HepG2 (cell line): ENCODE measurements around the gene TMEM63B. TPM values are rescaled to one million over a fixed set of nuclear protein-coding genes. Genes with fewer than 3 reads are reported as not detected.

ENCODE experiments used
- AKAP8 ChIP-seq: sonication (generic); formaldehyde crosslinking; IDR thresholded peaks from 2 replicates; pipeline ENCODE4 v1.5.1; 2020; ENCODE audit warnings: mild to moderate bottlenecking, missing genetic modification reagents
- BRCA1 ChIP-seq: sonication (generic); formaldehyde crosslinking; IDR thresholded peaks from 2 replicates; pipeline ENCODE4 v1.4.0; 2020; ENCODE audit warnings: missing genetic modification reagents
- CBX5 ChIP-seq: sonication (generic); formaldehyde crosslinking; IDR thresholded peaks from 2 replicates; pipeline ENCODE4 v1.4.0; 2020; ENCODE audit warnings: missing genetic modification reagents, borderline replicate concordance
- CENPX ChIP-seq: sonication (generic); formaldehyde crosslinking; IDR thresholded peaks from 2 replicates; pipeline ENCODE4 v1.9.0; 2021; ENCODE audit warnings: mild to moderate bottlenecking, missing genetic modification reagents, moderate library complexity
- ETV6 ChIP-seq: sonication (generic); formaldehyde crosslinking; conservative IDR thresholded peaks from 2 replicates; pipeline ENCODE4 v1.4.0; 2020; ENCODE audit warnings: missing genetic modification reagents
- FOSL2 ChIP-seq: sonication (generic); formaldehyde crosslinking; IDR thresholded peaks from 2 replicates; pipeline ENCODE4 v1.4.0; 2020; ENCODE audit warnings: missing genetic modification reagents
- HOXD1 ChIP-seq: sonication (generic); formaldehyde crosslinking; IDR thresholded peaks from 2 replicates; pipeline ENCODE4 v1.5.0; 2020; ENCODE audit warnings: missing genetic modification reagents
- ISL2 ChIP-seq: sonication (generic); formaldehyde crosslinking; IDR thresholded peaks from 2 replicates; pipeline ENCODE4 v1.5.0; 2020; ENCODE audit warnings: missing genetic modification reagents
- MBNL3 ChIP-seq: fragments of 250-450 bp; sonication (Bioruptor Pico); conservative IDR thresholded peaks from 2 replicates; pipeline ENCODE4 v1.8.0; 2022; ENCODE audit warnings: mild to moderate bottlenecking, inconsistent platforms
- POLR2AphosphoS5 ChIP-seq: IDR thresholded peaks from 2 replicates; pipeline ENCODE4 v1.6.1; 2012; ENCODE audit warnings: low read depth, low read length
- RBM39 ChIP-seq: fragments of 200-400 bp; formaldehyde crosslinking; IDR thresholded peaks from one replicate; pipeline ENCODE4 v1.6.1; 2018; ENCODE audit warnings: antibody characterized with exemption, mild to moderate bottlenecking, low read depth, low read length; ENCODE audit not compliant: poor library complexity, severe bottlenecking
- RNF2 ChIP-seq: fragments of 450-650 bp; conservative IDR thresholded peaks from 2 replicates; pipeline ENCODE4 v1.6.1; 2016; ENCODE audit warnings: low read depth
- SMARCC2 ChIP-seq: fragments of 450-650 bp; IDR thresholded peaks from 2 replicates; pipeline ENCODE4 v1.6.1; 2017; ENCODE audit warnings: antibody characterized with exemption, mild to moderate bottlenecking
- YEATS2 ChIP-seq: sonication (generic); formaldehyde crosslinking; IDR thresholded peaks from 2 replicates; pipeline ENCODE4 v1.4.0; 2020; ENCODE audit warnings: missing genetic modification reagents, borderline replicate concordance
- ZNF124 ChIP-seq: sonication (generic); formaldehyde crosslinking; IDR thresholded peaks from 2 replicates; pipeline ENCODE4 v1.4.0; 2020; ENCODE audit warnings: missing genetic modification reagents
- ZNF501 ChIP-seq: sonication (generic); formaldehyde crosslinking; IDR thresholded peaks from 2 replicates; pipeline ENCODE4 v1.5.1; 2020; ENCODE audit warnings: mild to moderate bottlenecking, moderate library complexity, missing genetic modification reagents
- ZNF569 ChIP-seq: sonication (generic); formaldehyde crosslinking; IDR thresholded peaks from 2 replicates; pipeline ENCODE4 v1.5.0; 2020; ENCODE audit warnings: mild to moderate bottlenecking, missing genetic modification reagents, moderate library complexity, borderline replicate concordance
- ZNF737 ChIP-seq: sonication (generic); formaldehyde crosslinking; IDR thresholded peaks from 2 replicates; pipeline ENCODE4 v1.5.0; 2020; ENCODE audit warnings: missing genetic modification reagents, mild to moderate bottlenecking, borderline replicate concordance
- ZNF776 ChIP-seq: sonication (generic); formaldehyde crosslinking; IDR thresholded peaks from 2 replicates; pipeline ENCODE4 v1.4.0; 2020; ENCODE audit warnings: mild to moderate bottlenecking, missing genetic modification reagents
- ZNF777 ChIP-seq: sonication (generic); formaldehyde crosslinking; IDR thresholded peaks from 2 replicates; pipeline ENCODE4 v1.4.0; 2020; ENCODE audit warnings: missing genetic modification reagents
- ZSCAN31 ChIP-seq: sonication (generic); formaldehyde crosslinking; IDR thresholded peaks from 2 replicates; pipeline ENCODE4 v1.5.0; 2020; ENCODE audit warnings: low read depth, mild to moderate bottlenecking, missing genetic modification reagents
- polyA plus RNA-seq, 8 experiments: library from polyadenylated mRNA; depleted of rRNA in 3 of 8; stranded (reverse) in 7 of 8; unstranded in 1 of 8; fragments of >200 nt; fragmentation: Illumina TruSeq in 4 of 8; extraction: Trizol in 4 of 8; gene quantifications; 2 replicates each; pipeline versions ENCODE4 v1.2.1 to v1.2.3, GENCODE V29; 2011 to 2016; ENCODE audit warnings: low read depth in 4 of 8, missing spikeins in 1 of 8, mixed read lengths in 1 of 8; ENCODE audit not compliant: insufficient read depth in 1 of 8
- total RNA-seq, 5 experiments: library from RNA; depleted of rRNA; stranded (reverse); fragments of >200 nt; fragmentation: Illumina TruSeq; extraction: Trizol; gene quantifications; 2 replicates each; pipeline ENCODE4 v1.2.3, GENCODE V29; 2016; ENCODE audit warnings: low read depth in 1 of 5
- TF ChIP-seq, protein P1 (sequence below): sonication (generic); formaldehyde crosslinking; IDR thresholded peaks from 2 replicates; pipeline ENCODE4 v1.4.0; 2020; ENCODE audit warnings: missing genetic modification reagents
- TF ChIP-seq, protein P2 (sequence below): sonication (generic); formaldehyde crosslinking; IDR thresholded peaks from 2 replicates; pipeline ENCODE4 v1.4.0; 2020; ENCODE audit warnings: missing genetic modification reagents
- TF ChIP-seq, protein P3 (sequence below): sonication (generic); formaldehyde crosslinking; IDR thresholded peaks from 2 replicates; pipeline ENCODE4 v1.4.0; 2020; ENCODE audit warnings: missing genetic modification reagents
- TF ChIP-seq, protein P4 (sequence below): IDR thresholded peaks from 2 replicates; pipeline ENCODE4 v1.6.1; 2012; ENCODE audit warnings: inconsistent platforms

Gene TMEM63B
- total and polyA plus RNA-seq, 2 of the 13 experiments (the other 11 are each of a cell fraction or from before 2014, with no cell fraction given), result 27.4 to 75.8 TPM

DNA sequence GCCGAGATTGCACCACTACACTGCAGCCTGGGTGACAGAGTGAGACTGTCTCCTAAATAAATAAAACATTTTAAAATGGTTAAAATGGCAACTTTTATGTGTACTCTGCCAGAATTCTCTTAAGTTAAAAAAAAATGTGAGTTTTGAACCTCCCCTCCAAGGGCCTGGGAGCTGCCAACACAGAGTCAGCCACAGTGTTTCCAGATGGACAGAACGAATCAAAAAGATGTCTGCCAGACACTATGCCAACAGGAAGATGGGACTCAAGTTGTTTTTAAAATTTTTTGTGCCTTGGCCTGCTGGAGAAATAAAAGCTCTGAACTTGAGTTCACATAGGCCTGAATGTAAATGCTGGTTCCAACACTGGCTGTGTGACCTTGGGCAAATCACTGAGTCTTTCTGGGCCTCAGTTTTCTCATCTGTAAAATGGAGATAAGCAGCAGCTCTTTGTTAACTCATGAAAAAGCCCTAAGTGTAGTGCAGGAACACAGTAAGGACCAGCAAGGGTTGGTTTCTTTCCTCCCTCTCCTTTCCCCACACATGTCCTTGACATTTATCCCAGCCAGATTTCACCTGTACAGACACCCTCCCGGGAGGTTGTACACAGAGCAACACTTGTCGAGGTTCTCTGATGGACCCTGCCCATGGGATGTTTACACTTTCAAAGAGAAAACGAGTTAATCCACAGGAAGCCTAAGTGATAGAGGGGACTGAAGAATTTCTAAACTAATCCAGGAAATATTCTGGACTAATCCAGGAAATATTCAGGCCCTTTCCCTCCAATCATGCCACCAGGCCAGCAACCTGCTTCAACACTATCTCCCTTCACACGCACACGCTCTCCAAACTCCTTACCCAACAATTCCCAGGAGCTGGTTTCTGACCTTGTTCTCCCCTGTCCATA, 35.1 kb upstream of the TMEM63B start (continued):
- no peak for TF ChIP-seq BRCA1 (CRISPR knock-in tag)
- TF ChIP-seq, protein P1, sequence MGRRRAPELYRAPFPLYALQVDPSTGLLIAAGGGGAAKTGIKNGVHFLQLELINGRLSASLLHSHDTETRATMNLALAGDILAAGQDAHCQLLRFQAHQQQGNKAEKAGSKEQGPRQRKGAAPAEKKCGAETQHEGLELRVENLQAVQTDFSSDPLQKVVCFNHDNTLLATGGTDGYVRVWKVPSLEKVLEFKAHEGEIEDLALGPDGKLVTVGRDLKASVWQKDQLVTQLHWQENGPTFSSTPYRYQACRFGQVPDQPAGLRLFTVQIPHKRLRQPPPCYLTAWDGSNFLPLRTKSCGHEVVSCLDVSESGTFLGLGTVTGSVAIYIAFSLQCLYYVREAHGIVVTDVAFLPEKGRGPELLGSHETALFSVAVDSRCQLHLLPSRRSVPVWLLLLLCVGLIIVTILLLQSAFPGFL (CRISPR knock-in tag), result no peak
- TF ChIP-seq, protein P2, sequence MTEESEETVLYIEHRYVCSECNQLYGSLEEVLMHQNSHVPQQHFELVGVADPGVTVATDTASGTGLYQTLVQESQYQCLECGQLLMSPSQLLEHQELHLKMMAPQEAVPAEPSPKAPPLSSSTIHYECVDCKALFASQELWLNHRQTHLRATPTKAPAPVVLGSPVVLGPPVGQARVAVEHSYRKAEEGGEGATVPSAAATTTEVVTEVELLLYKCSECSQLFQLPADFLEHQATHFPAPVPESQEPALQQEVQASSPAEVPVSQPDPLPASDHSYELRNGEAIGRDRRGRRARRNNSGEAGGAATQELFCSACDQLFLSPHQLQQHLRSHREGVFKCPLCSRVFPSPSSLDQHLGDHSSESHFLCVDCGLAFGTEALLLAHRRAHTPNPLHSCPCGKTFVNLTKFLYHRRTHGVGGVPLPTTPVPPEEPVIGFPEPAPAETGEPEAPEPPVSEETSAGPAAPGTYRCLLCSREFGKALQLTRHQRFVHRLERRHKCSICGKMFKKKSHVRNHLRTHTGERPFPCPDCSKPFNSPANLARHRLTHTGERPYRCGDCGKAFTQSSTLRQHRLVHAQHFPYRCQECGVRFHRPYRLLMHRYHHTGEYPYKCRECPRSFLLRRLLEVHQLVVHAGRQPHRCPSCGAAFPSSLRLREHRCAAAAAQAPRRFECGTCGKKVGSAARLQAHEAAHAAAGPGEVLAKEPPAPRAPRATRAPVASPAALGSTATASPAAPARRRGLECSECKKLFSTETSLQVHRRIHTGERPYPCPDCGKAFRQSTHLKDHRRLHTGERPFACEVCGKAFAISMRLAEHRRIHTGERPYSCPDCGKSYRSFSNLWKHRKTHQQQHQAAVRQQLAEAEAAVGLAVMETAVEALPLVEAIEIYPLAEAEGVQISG, result peak; percentile 80
- TF ChIP-seq ZNF569, result no peak
- peak; percentile 44; the same call in 1 of the 2 replicates for TF ChIP-seq YEATS2 (CRISPR knock-in tag)
- TF ChIP-seq RNF2, result 0 out of 2 replicates have a peak, but pooled peaks have one; percentile 26
- TF ChIP-seq SMARCC2, result no peak
- peak; percentile 89 for TF ChIP-seq ISL2
- no peak for TF ChIP-seq ZNF737 (CRISPR knock-in tag)
- no peak for TF ChIP-seq ZNF777 (CRISPR knock-in tag)
- TF ChIP-seq, protein P3, sequence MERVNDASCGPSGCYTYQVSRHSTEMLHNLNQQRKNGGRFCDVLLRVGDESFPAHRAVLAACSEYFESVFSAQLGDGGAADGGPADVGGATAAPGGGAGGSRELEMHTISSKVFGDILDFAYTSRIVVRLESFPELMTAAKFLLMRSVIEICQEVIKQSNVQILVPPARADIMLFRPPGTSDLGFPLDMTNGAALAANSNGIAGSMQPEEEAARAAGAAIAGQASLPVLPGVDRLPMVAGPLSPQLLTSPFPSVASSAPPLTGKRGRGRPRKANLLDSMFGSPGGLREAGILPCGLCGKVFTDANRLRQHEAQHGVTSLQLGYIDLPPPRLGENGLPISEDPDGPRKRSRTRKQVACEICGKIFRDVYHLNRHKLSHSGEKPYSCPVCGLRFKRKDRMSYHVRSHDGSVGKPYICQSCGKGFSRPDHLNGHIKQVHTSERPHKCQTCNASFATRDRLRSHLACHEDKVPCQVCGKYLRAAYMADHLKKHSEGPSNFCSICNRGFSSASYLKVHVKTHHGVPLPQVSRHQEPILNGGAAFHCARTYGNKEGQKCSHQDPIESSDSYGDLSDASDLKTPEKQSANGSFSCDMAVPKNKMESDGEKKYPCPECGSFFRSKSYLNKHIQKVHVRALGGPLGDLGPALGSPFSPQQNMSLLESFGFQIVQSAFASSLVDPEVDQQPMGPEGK, result peak; percentile 68
- TF ChIP-seq MBNL3, result no peak
- TF ChIP-seq ETV6 (CRISPR knock-in tag), result no peak
- TF ChIP-seq ZSCAN31, result peak; percentile 61; the same call in 1 of the 2 replicates
- TF ChIP-seq ZNF124 (CRISPR knock-in tag), result peak; percentile 75; the same call in 1 of the 2 replicates
- peak; percentile 78; the same call in 1 of the 2 replicates for TF ChIP-seq HOXD1
- TF ChIP-seq AKAP8 (CRISPR knock-in tag), result peak; percentile 70; the same call in 1 of the 2 replicates
- TF ChIP-seq ZNF776 (CRISPR knock-in tag), result no peak
- TF ChIP-seq CENPX, result no peak
- peak; percentile 83; the same call in 1 of the 2 replicates for TF ChIP-seq CBX5
- peak; percentile 58 for TF ChIP-seq FOSL2 (CRISPR knock-in tag)
- TF ChIP-seq, protein P4, sequence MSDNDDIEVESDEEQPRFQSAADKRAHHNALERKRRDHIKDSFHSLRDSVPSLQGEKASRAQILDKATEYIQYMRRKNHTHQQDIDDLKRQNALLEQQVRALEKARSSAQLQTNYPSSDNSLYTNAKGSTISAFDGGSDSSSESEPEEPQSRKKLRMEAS, result peak; percentile 53; the same call in 1 of the 2 replicates
- peak; percentile 91 for TF ChIP-seq ZNF501 (CRISPR knock-in tag)
- TF ChIP-seq POLR2AphosphoS5, result no peak
- TF ChIP-seq RBM39, result no peak
